GM12875 (cell line): ENCODE measurements around the gene CCNT2.
"Not testable (repeated sequence)": the region's sequence is repeated elsewhere in the genome, so short reads cannot be mapped to it uniquely, and the experiment has no call there.

Source experiments
- H3K4me3 ChIP-seq: one replicate; pipeline ENCODE4 v1.5.1; 2011; ENCODE audit warnings: low read depth, low read length, control low read depth
- TF ChIP-seq, protein P1 (sequence below): IDR thresholded peaks from 2 replicates; pipeline ENCODE4 v1.5.1; 2011; ENCODE audit warnings: low read depth, mild to moderate bottlenecking, control low read depth, inconsistent platforms, low read length, moderate library complexity, borderline replicate concordance; ENCODE audit not compliant: insufficient read depth

CCNT2 gene

DNA sequence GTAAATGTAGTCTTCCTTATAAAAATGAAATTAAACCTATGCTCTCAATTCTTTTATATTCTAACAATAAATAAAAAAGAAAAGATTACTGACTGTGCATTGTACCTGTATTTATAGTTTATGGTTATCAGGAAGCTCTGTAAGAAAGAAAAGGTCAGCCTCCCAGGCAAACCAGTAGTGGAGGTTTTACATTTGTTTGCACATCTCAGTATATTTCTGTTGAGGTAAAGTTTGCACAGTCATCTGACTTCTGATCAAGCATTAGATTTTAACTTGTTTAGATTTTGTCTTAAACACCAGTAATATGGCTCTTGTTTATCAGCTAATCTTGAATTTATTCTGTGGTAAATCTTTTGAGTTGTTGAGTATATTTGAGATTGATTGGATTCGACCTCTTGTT lies 37.1 kb downstream of the CCNT2 start:
- TF ChIP-seq, protein P1, sequence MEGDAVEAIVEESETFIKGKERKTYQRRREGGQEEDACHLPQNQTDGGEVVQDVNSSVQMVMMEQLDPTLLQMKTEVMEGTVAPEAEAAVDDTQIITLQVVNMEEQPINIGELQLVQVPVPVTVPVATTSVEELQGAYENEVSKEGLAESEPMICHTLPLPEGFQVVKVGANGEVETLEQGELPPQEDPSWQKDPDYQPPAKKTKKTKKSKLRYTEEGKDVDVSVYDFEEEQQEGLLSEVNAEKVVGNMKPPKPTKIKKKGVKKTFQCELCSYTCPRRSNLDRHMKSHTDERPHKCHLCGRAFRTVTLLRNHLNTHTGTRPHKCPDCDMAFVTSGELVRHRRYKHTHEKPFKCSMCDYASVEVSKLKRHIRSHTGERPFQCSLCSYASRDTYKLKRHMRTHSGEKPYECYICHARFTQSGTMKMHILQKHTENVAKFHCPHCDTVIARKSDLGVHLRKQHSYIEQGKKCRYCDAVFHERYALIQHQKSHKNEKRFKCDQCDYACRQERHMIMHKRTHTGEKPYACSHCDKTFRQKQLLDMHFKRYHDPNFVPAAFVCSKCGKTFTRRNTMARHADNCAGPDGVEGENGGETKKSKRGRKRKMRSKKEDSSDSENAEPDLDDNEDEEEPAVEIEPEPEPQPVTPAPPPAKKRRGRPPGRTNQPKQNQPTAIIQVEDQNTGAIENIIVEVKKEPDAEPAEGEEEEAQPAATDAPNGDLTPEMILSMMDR: no peak
- no peak overlapping the region for H3K4me3 ChIP-seq

DNA sequence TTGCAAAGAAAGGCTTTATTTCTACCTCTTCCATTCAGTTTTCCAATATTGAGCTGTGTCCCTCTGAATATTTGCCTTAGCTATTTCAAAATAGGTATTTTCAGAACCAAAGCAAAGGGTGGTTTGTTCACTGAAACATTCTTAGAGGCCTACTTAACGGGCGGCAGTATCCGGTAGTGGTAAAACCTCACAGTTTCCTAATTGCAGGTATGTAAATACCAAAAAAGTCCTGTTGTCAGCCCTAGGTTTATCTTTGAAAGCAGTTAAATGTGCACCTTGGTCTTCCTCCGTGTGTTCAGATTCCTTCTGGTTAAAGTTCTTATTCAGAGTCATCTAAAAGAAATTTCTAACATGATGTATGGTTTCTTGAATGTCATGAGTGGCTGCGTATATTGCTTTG lies 38.9 kb downstream of the CCNT2 start:
- no peak overlapping the region for H3K4me3 ChIP-seq
- TF ChIP-seq, protein P1: no peak

DNA sequence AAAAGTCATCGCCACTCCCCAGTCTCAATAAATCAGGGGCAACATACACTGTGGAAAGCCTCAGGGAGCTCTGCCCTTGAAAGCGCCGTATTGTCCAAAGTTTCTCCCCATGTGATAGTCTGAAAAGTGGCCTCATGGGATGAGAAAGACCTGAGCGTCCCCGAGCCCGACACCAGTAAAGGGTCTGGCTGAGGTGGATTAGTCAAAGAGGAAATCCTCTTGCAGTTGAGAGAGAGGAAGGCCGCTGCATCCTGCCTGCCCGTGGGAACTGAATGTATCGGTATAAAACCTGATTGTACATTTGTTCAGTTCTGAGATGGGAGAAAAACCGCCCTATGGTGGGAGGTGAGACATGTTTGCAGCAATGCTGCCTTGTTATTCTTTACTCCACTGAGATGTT lies 48.5 kb downstream of the CCNT2 start:
- not testable (repeated sequence) for H3K4me3 ChIP-seq

DNA sequence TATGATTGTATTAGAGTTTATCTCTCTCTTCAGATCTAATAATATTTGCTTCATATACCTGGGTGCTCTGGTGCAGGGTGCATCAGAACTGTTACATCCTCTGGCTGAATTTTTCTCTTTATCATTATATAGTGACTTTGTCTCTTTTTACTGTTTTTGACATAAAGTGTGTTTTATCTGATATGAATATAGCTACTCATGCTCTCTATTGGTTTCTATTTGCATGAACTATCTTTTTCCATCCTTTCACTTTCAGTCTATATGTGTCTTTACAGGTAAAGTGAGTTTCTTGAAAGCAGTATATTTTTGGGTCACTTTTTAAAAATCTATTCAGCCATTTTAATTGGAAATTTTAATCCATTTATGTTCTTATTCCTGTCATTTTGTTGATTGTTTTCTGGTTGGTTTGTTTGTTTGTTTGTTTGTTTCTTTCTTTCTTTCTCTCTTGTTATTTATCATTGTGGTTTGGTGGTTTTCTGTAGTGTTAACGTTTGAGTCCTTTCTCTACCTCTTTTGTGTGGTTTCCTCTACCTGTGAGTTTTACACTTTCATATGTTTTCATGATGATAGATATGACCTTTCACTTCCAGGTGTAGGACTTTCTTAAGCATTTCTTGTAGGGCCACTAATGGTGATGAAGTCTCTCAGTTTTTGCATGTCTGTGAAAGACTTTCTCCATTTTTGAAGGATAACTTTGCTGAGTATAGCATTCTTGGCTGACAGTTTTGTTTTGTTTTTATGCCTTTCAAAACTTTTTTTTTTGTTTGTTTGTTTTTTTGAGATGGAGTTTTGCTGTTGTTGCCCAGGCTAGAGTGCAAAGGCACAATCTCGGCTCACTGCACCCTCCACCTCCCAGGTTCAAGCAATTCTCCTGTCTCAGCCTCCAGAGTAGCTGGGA lies 54.9 kb downstream of the CCNT2 start:
- no peak overlapping the region for H3K4me3 ChIP-seq
- TF ChIP-seq, protein P1: no peak

DNA sequence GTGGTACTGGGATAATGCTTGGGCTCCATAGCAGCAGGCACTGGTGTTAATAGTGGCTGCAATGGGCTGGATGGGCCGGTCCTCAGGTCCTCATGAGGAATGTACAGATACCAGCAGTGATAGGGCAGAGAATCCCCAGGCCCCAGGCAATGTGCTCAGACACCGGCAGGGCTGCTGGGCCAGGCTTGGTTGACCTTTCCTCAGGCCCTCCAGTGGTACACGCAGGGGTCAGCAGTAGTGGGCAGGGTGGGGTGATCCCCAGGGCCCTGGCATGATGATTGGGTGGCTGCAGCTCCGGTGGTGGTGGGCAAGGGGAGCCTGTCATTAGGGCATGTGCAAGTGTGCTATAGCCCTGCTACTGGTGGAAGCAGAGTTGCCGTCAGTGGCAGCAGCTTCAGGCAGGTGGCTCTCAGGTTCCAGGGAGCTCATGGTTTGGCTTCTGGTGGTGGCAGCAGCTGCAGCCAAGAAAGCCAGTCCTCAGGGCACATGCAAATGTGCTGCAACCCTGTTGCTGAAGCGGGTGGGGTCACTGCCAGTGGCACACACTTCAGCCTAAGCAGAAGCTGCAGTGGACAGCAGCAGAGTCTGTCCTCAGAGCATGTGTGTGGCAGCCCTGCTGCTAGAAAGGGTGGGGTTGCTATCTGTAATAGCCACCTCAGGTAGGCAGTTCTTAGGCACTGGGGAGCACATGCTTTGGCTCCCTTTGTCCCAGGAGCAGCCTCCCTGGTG lies 56.8 kb downstream of the CCNT2 start:
- TF ChIP-seq, protein P1: no peak

DNA sequence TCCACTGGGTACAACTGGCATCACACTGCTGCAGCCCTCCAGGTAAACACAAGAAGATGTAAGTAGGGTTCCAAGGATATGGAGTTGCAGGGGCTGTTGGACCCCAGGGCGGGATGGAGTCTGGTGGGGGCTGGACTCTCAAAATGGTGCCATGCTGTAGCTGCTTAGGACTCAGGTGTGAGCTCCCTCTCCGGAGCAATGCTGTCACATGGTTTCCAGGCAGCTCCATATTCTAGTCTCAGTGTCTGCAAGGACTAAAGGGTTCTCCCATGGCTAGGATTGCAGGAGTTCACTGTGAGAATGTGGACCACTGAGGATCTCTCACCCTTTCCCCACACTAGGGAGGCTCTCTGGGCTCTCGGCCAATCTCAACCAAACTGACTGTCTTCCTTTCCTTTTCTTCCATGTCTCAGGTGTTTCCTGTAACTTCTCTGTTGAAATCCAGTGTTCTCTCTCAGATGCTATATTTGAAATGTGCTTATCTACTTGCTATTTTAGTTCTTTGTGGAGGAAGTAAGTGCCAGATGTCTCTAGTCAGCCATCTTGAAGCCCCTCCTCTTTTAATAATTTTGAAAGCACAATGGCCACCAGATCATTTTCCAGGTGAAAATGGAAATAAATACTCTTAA lies 57.6 kb downstream of the CCNT2 start:
- no peak overlapping the region for H3K4me3 ChIP-seq
- TF ChIP-seq, protein P1: no peak

More for the DNA sequence above, 56.8 kb downstream of the CCNT2 start:
- no peak overlapping the region for H3K4me3 ChIP-seq

DNA sequence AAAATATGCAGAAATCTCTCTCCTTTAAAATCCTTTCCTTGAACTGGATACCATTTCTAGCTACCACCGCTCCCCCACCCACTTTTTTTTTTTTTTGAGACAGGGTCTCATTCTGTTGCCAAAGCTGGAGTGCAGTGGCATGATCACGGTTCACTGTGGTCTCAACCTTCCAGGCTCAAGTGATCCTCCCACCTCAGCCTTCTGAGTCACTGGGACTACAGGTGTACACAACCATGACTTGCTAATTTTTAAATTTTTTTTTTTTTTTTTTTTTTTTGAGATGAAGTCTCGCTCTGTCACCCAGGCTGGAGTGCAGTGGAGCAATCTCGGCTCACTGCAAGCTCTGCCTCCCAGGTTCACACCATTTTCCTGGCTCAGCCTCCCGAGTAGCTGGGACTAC lies 58.5 kb downstream of the CCNT2 start:
- H3K4me3 ChIP-seq: not testable (repeated sequence)

DNA sequence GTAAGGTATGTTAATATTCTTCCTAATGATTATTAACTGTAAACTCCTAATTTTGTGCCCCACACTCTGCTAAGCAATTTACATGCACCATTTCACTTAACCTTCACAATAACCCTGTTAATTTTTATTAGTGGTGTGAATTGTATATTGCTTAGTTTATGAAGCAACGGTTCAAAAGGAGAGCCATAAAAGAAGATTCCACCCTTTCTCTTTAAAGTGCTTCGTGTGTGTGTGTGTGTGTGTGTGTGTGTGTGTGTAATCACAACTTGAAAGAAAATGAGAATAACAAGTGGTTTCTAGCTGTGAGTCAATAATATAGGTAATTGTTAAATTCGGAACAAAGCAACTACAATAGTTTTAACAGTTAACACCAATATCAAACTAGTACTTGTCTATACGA lies 60.6 kb downstream of the CCNT2 start:
- TF ChIP-seq, protein P1: no peak
- no peak overlapping the region for H3K4me3 ChIP-seq
